Limb (tissue), 2 donors: ENCODE measurements around the gene EDN1.

ENCODE experiments used
- DNase-seq, 2 donors: peaks; one replicate each; pipeline ENCODE4 v3.0.0-alpha.2; 2016; ENCODE audit errors: extremely low spot score in 2 of 2

The EDN1 gene

GRCh38 chr6:12344961-12345693 is 55.0 kb downstream of the EDN1 start:
- no peak for DNase-seq

- no peak for DNase-seq
These were observed 55.5 kb downstream of the EDN1 start for GRCh38 chr6:12345694-12346058.
